IMR-90 (cell line): ENCODE measurements around the gene TOR4A. TPM values are rescaled to one million over a fixed set of nuclear protein-coding genes. Genes with fewer than 3 reads are reported as not detected.

ENCODE experiments used
- ATAC-seq: fragments of 200-7000 bp; cut with Tn5 transposase; 2 replicates; pipeline ENCODE4 v1.9.1; 2020; ENCODE audit warnings: low read depth, mild to moderate bottlenecking, moderate library complexity
- BruUV-seq: library from RNA; stranded (reverse); fragments of 400-500 nt; replicated peaks from 2 replicates; lab custom pipeline; 2021; lab: Mats Ljungman, UMichigan
- CTCF ChIA-PET: fragments of 300-600 bp; formaldehyde crosslinking; extraction: SDS; loops from one replicate; lab custom pipeline; 2021; ENCODE audit warnings: antibody characterized with exemption; lab: Yijun Ruan, JAX
- POLR2A ChIA-PET: fragments of 300-600 bp; sonication (Branson Sonifier 250); formaldehyde crosslinking; loops from one replicate; lab custom pipeline; 2022; ENCODE audit warnings: antibody characterized with exemption; ENCODE audit not compliant: unreplicated experiment; lab: Charles Lee
- DNase-seq: peaks from one replicate; pipeline ENCODE4 v3.0.0; 2013
- H2AFZ ChIP-seq: replicated peaks from 2 replicates; pipeline ENCODE3; 2013; ENCODE audit warnings: low read length, mild to moderate bottlenecking; ENCODE audit not compliant: poor library complexity
- H2AK5ac ChIP-seq: 2 replicates; pipeline ENCODE4 v1.6.1; 2013; ENCODE audit warnings: low read depth, low read length, inconsistent platforms
- H2AK9ac ChIP-seq: replicated peaks from 2 replicates; pipeline ENCODE3; 2013; ENCODE audit warnings: mild to moderate bottlenecking, low read depth, low read length, moderate library complexity; ENCODE audit not compliant: poor library complexity
- H2BK120ac ChIP-seq: 2 replicates; pipeline ENCODE4 v1.6.1; 2013; ENCODE audit warnings: low read depth, low read length, inconsistent platforms
- H2BK15ac ChIP-seq: 3 replicates; pipeline ENCODE4 v1.6.1; 2013; ENCODE audit warnings: low read depth, low read length, inconsistent platforms
- H2BK20ac ChIP-seq: 2 replicates; pipeline ENCODE4 v1.6.1; 2013; ENCODE audit warnings: low read depth, mild to moderate bottlenecking, inconsistent platforms, low read length, moderate library complexity
- H2BK5ac ChIP-seq: 2 replicates; pipeline ENCODE4 v1.6.1; 2013; ENCODE audit warnings: mild to moderate bottlenecking, low read depth, low read length, inconsistent platforms; ENCODE audit not compliant: poor library complexity, severe bottlenecking
- H3K14ac ChIP-seq: replicated peaks from 2 replicates; pipeline ENCODE4 v1.6.1; 2013; ENCODE audit warnings: low read depth, low read length, inconsistent platforms
- H3K18ac ChIP-seq: 2 replicates; pipeline ENCODE4 v1.6.1; 2013; ENCODE audit warnings: low read depth, low read length, control low read depth
- H3K23ac ChIP-seq: 2 replicates; pipeline ENCODE4 v1.6.1; 2013; ENCODE audit warnings: low read depth, low read length, inconsistent platforms
- H3K27ac ChIP-seq: 2 replicates; pipeline ENCODE4 v1.5.1; 2013; ENCODE audit warnings: mild to moderate bottlenecking, control low read depth, low read length; ENCODE audit not compliant: insufficient read depth
- H3K27me3 ChIP-seq: 2 replicates; pipeline ENCODE4 v1.6.1; 2013; ENCODE audit warnings: low read length; ENCODE audit not compliant: control insufficient read depth, insufficient read depth
- H3K36me3 ChIP-seq: 2 replicates; pipeline ENCODE4 v1.6.1; 2013; ENCODE audit warnings: low read length, mixed read lengths; ENCODE audit not compliant: control insufficient read depth, insufficient read depth
- H3K4ac ChIP-seq: 2 replicates; pipeline ENCODE4 v1.6.1; 2013; ENCODE audit warnings: low read depth, low read length, inconsistent platforms
- H3K4me1 ChIP-seq: 2 replicates; pipeline ENCODE4 v1.6.1; 2013; ENCODE audit warnings: low read length, mixed read lengths; ENCODE audit not compliant: control insufficient read depth, insufficient read depth
- H3K4me2 ChIP-seq: 2 replicates; pipeline ENCODE4 v1.6.1; 2013; ENCODE audit warnings: low read depth, mild to moderate bottlenecking, control low read depth, low read length, moderate library complexity
- H3K4me3 ChIP-seq: 2 replicates; pipeline ENCODE4 v1.5.1; 2013; ENCODE audit warnings: low read depth, mild to moderate bottlenecking, control low read depth, low read length, moderate library complexity; ENCODE audit not compliant: insufficient read depth
- H3K56ac ChIP-seq: 2 replicates; pipeline ENCODE4 v1.6.1; 2013; ENCODE audit warnings: low read length, inconsistent platforms; ENCODE audit not compliant: insufficient read depth; ENCODE audit errors: extremely low read depth
- H3K79me1 ChIP-seq, 2 experiments: 2 replicates each; pipeline ENCODE4 v1.6.1; 2013; ENCODE audit warnings: low read length in 2 of 2, inconsistent platforms in 1 of 2, low read depth in 1 of 2
- H3K9ac ChIP-seq: 2 replicates; pipeline ENCODE4 v1.6.1; 2013; ENCODE audit warnings: low read depth, low read length, control low read depth
- H3K9me1 ChIP-seq: 2 replicates; pipeline ENCODE4 v1.6.1; 2013; ENCODE audit warnings: low read length, inconsistent platforms; ENCODE audit not compliant: insufficient read depth
- H3K9me3 ChIP-seq: 2 replicates; pipeline ENCODE4 v1.6.1; 2013; ENCODE audit warnings: low read length; ENCODE audit not compliant: control insufficient read depth, insufficient read depth
- H4K20me1 ChIP-seq: 2 replicates; pipeline ENCODE4 v1.6.1; 2013; ENCODE audit warnings: low read length, inconsistent platforms; ENCODE audit not compliant: insufficient read depth
- H4K5ac ChIP-seq: 2 replicates; pipeline ENCODE4 v1.6.1; 2013; ENCODE audit warnings: mild to moderate bottlenecking, low read depth, low read length, control low read depth
- H4K8ac ChIP-seq, 2 experiments: 2 replicates each; pipeline ENCODE4 v1.6.1; 2013; ENCODE audit warnings: low read depth in 2 of 2, low read length in 2 of 2, control low read depth in 1 of 2, inconsistent platforms in 1 of 2
- H4K91ac ChIP-seq: 2 replicates; pipeline ENCODE4 v1.6.1; 2013; ENCODE audit warnings: low read depth, low read length, inconsistent platforms; ENCODE audit not compliant: insufficient read depth
- BHLHE40 ChIP-seq: fragments of 150-350 bp; IDR thresholded peaks from 2 replicates; pipeline ENCODE4 v1.6.1; 2016; ENCODE audit warnings: mild to moderate bottlenecking, low read depth, low read length
- CEBPB ChIP-seq: IDR thresholded peaks from 2 replicates; pipeline ENCODE4 v1.6.1; 2012; ENCODE audit warnings: low read depth, low read length, improper control_type of control experiment
- FOS ChIP-seq: fragments of 150-350 bp; IDR thresholded peaks from 2 replicates; pipeline ENCODE4 v1.6.1; 2016; ENCODE audit warnings: low read depth, low read length
- MAZ ChIP-seq: IDR thresholded peaks from 2 replicates; pipeline ENCODE4 v1.6.1; 2012; ENCODE audit warnings: low read depth, mild to moderate bottlenecking, low read length, improper control_type of control experiment, moderate library complexity, borderline replicate concordance
- MXI1 ChIP-seq: IDR thresholded peaks from 2 replicates; pipeline ENCODE4 v1.6.1; 2012; ENCODE audit warnings: low read depth, mild to moderate bottlenecking, low read length, moderate library complexity, borderline replicate concordance
- NFE2L2 ChIP-seq: fragments of 150-350 bp; IDR thresholded peaks from 2 replicates; pipeline ENCODE4 v1.6.1; 2016; ENCODE audit warnings: low read depth, mild to moderate bottlenecking, low read length
- POLR2A ChIP-seq: IDR thresholded peaks from 2 replicates; pipeline ENCODE4 v1.6.1; 2012; ENCODE audit warnings: mild to moderate bottlenecking, low read depth, low read length
- RAD21 ChIP-seq: IDR thresholded peaks from 2 replicates; pipeline ENCODE4 v1.6.1; 2012; ENCODE audit warnings: low read length, improper control_type of control experiment
- RCOR1 ChIP-seq: IDR thresholded peaks from 2 replicates; pipeline ENCODE4 v1.6.1; 2012; ENCODE audit warnings: mild to moderate bottlenecking, low read length, improper control_type of control experiment; ENCODE audit not compliant: insufficient replicate concordance
- RFX5 ChIP-seq: IDR thresholded peaks from 2 replicates; pipeline ENCODE4 v1.8.0; 2012; ENCODE audit warnings: low read depth, mild to moderate bottlenecking, low read length, moderate library complexity
- SMC3 ChIP-seq: fragments of 150-350 bp; IDR thresholded peaks from 2 replicates; pipeline ENCODE4 v1.6.1; 2016; ENCODE audit warnings: low read depth, mild to moderate bottlenecking, antibody characterized with exemption, low read length, moderate library complexity
- WGBS, 2 experiments: methylation state at CpG; one replicate each; pipeline versions ENCODE4 v1.1.5 to v1.1.7; 2013; ENCODE audit warnings: missing lambda C conversion rate in 2 of 2; ENCODE audit not compliant: insufficient read length in 1 of 2; ENCODE audit errors: extremely low coverage in 2 of 2; 5-methylcytosine and 5-hydroxymethylcytosine counted together
- dilution Hi-C: fragments of 300-500 bp; cut with HindIII; formaldehyde crosslinking; loops from one replicate; pipeline ENCODE4 v1.14.3; 2018; ENCODE audit warnings: low sequenced_read_pairs; ENCODE audit not compliant: unreplicated experiment
- in situ Hi-C: fragments of 300-500 bp; cut with MboI; formaldehyde crosslinking; loops from 3 replicates; pipeline ENCODE4 v1.14.3; 2019; ENCODE audit warnings: low sequenced_read_pairs, inconsistent platforms, mixed read lengths
- intact Hi-C: fragments of 100-400 bp; cut with micrococcal nuclease; formaldehyde crosslinking; loops from 2 replicates; pipeline ENCODE4 v1.10.0; 2022
- polyA plus RNA-seq, 3 experiments: library from polyadenylated mRNA; depleted of rRNA; stranded (reverse); fragments of >200 nt; gene quantifications; 2 replicates each; pipeline ENCODE4 v1.2.3, GENCODE V29; 2012; ENCODE audit warnings: low replicate concordance in 1 of 3
- total RNA-seq: library from RNA; depleted of rRNA; stranded (reverse); fragments of >200 nt; gene quantifications from 2 replicates; pipeline ENCODE4 v1.2.3, GENCODE V29; 2012
- TF ChIP-seq, protein P1 (sequence below): conservative IDR thresholded peaks from 2 replicates; pipeline ENCODE4 v1.5.1; 2012; ENCODE audit warnings: mild to moderate bottlenecking, low read depth, low read length, improper control_type of control experiment
- TF ChIP-seq, protein P2 (sequence below): fragments of 150-350 bp; IDR thresholded peaks from 2 replicates; pipeline ENCODE4 v1.6.1; 2017; ENCODE audit warnings: mild to moderate bottlenecking, antibody characterized with exemption, low read length, low read depth

Gene TOR4A
- total and polyA plus RNA-seq, 2 of the 4 experiments (the other 2 are of a cell fraction): 9.7 to 22.9 TPM

DNA sequence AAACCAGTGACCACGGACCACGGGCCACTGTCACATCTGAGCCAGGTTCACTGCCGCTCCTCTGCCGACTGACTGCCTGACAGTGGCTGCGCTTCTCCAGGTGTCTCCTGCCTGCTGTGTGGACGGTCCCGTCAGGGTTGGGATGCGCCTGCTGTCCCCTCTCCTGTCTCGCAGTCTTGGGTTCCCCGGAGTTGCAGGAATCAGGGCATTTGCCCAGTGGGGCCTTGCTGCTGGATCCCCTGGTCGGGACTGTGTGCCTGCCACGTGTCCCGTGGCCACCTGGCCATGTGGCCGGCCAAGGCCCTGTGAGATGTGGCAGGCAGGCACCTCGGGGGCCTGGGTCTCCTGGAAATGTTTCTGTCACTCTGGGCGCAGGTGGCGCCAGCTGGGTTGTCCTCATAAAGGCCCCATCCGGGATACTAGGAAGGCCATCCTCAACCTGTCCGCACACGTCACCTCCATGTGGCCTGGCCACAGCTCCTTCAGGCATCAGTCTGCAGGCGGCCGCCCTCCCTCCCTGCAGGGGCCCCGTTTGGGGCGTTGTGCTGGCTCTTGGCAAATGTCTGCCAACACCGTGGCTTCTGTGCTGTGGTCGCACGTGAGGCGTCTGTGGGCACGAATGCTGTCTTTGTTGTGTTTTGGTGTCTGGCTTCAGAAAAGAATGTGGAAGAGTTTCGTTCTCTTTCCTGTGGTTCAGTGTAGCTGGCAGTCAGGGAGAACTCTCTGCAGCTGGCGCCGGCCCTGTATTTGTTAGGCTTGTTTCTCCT lies 6.4 kb upstream of the TOR4A start (continued):
- no peak for TF ChIP-seq CEBPB
- TF ChIP-seq FOS: no peak
- no peak for TF ChIP-seq SMC3

DNA sequence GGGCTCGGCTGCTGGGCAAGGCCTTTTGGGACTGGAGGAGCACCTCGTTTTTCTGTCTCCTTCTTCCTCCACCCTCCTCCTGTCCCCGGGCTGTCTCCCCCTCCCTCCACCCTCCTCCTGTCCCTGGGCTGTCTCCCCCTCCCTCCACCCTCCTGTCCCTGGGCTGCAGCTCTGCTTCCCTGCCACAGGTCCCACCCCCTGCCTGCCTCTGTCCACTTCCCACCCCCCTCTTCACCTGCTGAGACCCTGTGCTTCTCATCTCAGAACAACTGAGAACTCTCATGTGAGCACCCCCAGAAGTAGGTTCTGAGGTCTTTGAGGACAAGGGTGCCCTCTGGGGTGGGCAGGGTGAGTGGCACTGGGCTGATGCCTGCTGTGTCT lies 5.8 kb upstream of the TOR4A start:
- Histone ChIP-seq H3K23ac (no peak overlapping the region), H4K5ac (no peak overlapping the region), H3K9me3 (no peaks in the 10 kb centered on the region), H2BK5ac (no peak overlapping the region), H4K8ac (no peak overlapping the region), H3K9me1 (peaks cover 14% of the 10 kb centered on the region), H2AFZ (no peak overlapping the region), H2BK20ac (no peak overlapping the region), H3K79me1 (peaks cover 13 to 72% of the 10 kb centered on the region in 2 experiments), H2AK5ac (no peak overlapping the region), H3K27me3 (no peaks in the 10 kb centered on the region), H3K56ac (no peak overlapping the region), H4K91ac (no peak overlapping the region), H3K27ac (no peak overlapping the region), H3K4me2 (no peak overlapping the region), H2BK120ac (no peak overlapping the region), H3K18ac (no peak overlapping the region), H3K4me1 (peaks cover 15% of the 10 kb centered on the region), H3K4ac (no peak overlapping the region), H3K9ac (no peak overlapping the region), H3K14ac (no peak overlapping the region), H2BK15ac (no peak overlapping the region), H4K20me1 (peaks cover 29% of the 10 kb centered on the region), H3K4me3 (no peak overlapping the region), H2AK9ac (peak overlapping the region; percentile 42), H3K36me3 (peaks cover 46% of the 10 kb centered on the region)
- DNase-seq (no peak), ATAC-seq (no peak)
- WGBS, 2 experiments: 30% methylated on average over 2 of the region's 3 CpGs; no CpG with 5 or more reads in 1 of the 2 experiments
- CTCF ChIA-PET: no interaction called here
- in situ Hi-C loops: no loop called here
- intact Hi-C loops: no loop called here
- POLR2A ChIA-PET: no interaction called here
- dilution Hi-C loops: no loop called here
- no TSS peak for BruUV-seq
- TF ChIP-seq, protein P1, sequence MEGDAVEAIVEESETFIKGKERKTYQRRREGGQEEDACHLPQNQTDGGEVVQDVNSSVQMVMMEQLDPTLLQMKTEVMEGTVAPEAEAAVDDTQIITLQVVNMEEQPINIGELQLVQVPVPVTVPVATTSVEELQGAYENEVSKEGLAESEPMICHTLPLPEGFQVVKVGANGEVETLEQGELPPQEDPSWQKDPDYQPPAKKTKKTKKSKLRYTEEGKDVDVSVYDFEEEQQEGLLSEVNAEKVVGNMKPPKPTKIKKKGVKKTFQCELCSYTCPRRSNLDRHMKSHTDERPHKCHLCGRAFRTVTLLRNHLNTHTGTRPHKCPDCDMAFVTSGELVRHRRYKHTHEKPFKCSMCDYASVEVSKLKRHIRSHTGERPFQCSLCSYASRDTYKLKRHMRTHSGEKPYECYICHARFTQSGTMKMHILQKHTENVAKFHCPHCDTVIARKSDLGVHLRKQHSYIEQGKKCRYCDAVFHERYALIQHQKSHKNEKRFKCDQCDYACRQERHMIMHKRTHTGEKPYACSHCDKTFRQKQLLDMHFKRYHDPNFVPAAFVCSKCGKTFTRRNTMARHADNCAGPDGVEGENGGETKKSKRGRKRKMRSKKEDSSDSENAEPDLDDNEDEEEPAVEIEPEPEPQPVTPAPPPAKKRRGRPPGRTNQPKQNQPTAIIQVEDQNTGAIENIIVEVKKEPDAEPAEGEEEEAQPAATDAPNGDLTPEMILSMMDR: no peak
- TF ChIP-seq RFX5 (no peak), BHLHE40 (no peak), MAZ (no peak), POLR2A (no peak), MXI1 (no peak), SMC3 (no peak), CEBPB (no peak), RCOR1 (no peak), RAD21 (no peak), NFE2L2 (no peak), FOS (no peak)
- TF ChIP-seq, protein P2, sequence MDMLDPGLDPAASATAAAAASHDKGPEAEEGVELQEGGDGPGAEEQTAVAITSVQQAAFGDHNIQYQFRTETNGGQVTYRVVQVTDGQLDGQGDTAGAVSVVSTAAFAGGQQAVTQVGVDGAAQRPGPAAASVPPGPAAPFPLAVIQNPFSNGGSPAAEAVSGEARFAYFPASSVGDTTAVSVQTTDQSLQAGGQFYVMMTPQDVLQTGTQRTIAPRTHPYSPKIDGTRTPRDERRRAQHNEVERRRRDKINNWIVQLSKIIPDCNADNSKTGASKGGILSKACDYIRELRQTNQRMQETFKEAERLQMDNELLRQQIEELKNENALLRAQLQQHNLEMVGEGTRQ: no peak
